Measurements from ENCODE around the gene MYO1G.

The MYO1G gene

GRCh38 chr7:44980393-44981034, 1.7 kb upstream of the MYO1G start:
- DNase-seq (ENCODE audit: low read depth), result peak; percentile 70

GRCh38 chr7:44979481-44980392, 922 bp upstream of the MYO1G start:
- no peak for DNase-seq (ENCODE audit: low read depth)

- DNase-seq (ENCODE audit: low read depth), result no peak
These were observed 868 bp downstream of the MYO1G start for GRCh38 chr7:44977959-44978335.

- peak; percentile 60 for DNase-seq (ENCODE audit: low read depth)
These were observed 1.4 kb downstream of the MYO1G start for GRCh38 chr7:44977304-44977958.

GRCh38 chr7:44976746-44977196, 2.0 kb downstream of the MYO1G start:
- no peak for DNase-seq (ENCODE audit: low read depth)

- no peak for DNase-seq (ENCODE audit: low read depth)
These were observed 2.6 kb downstream of the MYO1G start for GRCh38 chr7:44976040-44976745.

- no peak for DNase-seq (ENCODE audit: low read depth)
These were observed 3.3 kb downstream of the MYO1G start for GRCh38 chr7:44975331-44976039.

GRCh38 chr7:44974549-44974948, 4.3 kb downstream of the MYO1G start:
- no peak for DNase-seq (ENCODE audit: low read depth)

- DNase-seq (ENCODE audit: low read depth), result no peak
These were observed 5.0 kb downstream of the MYO1G start for GRCh38 chr7:44973610-44974401.

- DNase-seq (ENCODE audit: low read depth), result no peak
These were observed 6.3 kb downstream of the MYO1G start for GRCh38 chr7:44972562-44972961.

GRCh38 chr7:44971902-44972441, 6.8 kb downstream of the MYO1G start:
- DNase-seq (ENCODE audit: low read depth), result no peak

GRCh38 chr7:44971188-44971901, 7.5 kb downstream of the MYO1G start:
- DNase-seq (ENCODE audit: low read depth), result no peak

GRCh38 chr7:44970523-44971051, 8.2 kb downstream of the MYO1G start:
- DNase-seq (ENCODE audit: low read depth), result no peak

GRCh38 chr7:44969701-44970522, 8.9 kb downstream of the MYO1G start:
- no peak for DNase-seq (ENCODE audit: low read depth)

GRCh38 chr7:44969049-44969700, 9.6 kb downstream of the MYO1G start:
- DNase-seq (ENCODE audit: low read depth), result no peak

- no peak for DNase-seq (ENCODE audit: low read depth)
These were observed 11.0 kb downstream of the MYO1G start for GRCh38 chr7:44967571-44968446.

All from activated T-cell treated with anti-CD3 and anti-CD28 coated beads for 24 hours (primary cell).